GM21447 (cell line): Measurements from ENCODE around the gene PLA2G2A.
"Not testable (repeated sequence)": the region's sequence is repeated elsewhere in the genome, so short reads cannot be mapped to it uniquely, and the experiment has no call there.

Source experiments
- ATAC-seq: cut with Tn5 transposase; IDR thresholded peaks from one replicate; pipeline ENCODE4 v1.9.1; 2021; ENCODE audit not compliant: unreplicated experiment

Gene PLA2G2A

DNA sequence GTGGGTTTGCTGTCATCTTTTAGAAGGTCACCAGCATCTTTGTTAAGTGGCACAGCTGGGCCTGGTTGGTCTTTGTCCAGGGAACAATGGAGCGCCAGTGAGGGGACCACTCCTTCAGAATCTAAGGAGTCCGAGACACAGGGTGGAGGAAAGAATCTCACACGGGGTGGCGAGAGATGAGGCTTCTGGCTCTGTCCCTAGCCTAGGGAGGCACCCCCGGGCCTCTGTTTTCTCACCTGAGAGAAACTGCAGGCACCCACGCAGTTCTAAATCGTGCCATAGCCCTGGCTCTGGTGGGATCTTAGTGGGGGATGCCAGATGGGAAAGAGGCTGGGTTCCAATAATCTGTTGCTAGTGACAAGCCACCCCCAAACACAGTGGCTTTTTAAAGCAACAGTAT is 45.1 kb downstream of the PLA2G2A start:
- ATAC-seq, result no peak

DNA sequence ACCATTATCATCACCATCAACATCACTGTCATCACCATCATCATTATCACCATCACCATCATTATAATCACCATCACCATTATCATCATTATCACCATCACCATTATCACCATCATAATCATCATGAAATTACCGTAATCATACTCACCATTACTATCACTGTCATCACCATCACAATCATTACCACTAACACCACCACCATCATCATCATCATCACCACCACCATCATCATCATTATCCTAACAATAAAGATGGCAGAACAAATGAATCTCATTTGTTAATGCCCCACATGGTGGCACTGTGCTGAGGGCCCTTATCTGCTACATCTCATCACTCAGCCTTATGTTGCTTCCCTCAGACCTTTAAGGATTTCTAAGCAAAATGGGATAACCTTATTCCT is 46.6 kb downstream of the PLA2G2A start:
- ATAC-seq, result no peak

DNA sequence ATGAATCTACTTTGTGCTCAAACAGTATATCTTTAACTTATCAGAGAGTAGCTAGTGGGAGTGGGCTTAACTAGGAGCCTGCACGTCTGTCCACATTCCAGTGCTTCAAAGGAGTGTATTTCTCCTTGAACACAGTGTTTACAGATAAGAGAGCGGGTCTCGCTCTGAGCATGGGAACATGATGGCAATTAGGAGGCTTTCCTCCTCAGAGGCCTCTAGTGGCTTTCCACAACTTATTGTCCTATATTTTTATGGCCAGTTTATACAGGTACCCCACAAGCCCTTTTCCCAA is 52.3 kb downstream of the PLA2G2A start:
- ATAC-seq, result not testable (repeated sequence)

DNA sequence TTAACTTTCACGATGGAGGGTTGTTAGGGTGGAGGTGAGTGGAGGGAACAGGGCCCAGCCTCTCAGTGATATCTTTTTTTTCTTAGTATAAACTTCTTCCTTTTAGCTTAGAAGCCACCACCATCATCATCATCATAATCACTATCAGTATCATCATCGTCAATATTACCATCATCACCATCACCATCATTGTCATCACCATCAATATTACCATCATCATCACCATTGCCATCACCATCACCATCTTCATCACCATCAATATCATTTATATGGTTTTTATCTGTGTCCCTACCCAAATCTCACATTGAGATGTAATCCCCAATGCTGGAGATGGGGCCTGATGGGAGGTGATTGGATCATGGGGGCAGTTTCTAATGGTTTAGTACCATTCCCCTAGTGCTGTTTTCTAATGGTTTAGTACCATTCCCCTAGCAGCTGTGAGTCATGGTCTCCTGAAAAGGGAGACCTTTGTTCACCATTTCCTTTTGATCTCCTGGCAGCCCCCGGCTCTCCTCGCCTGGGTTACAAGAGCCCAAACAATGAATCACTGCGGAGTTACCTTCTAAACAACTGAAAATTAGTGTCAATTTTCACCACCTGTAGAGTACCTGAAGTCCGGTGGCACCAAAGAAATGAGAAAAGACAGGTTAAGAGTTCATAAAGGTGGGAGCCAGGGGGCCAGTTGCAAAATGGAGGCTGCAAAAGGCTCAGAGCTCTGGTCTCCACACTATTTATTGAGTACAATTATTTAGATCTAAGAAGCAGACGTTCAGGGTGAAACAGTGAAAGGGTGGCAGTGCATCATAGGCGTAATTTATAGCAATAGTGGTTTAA is 52.9 kb downstream of the PLA2G2A start:
- no peak for ATAC-seq
